HG02588 (cell line): ENCODE results near the gene MAPK8IP3.
"Not testable (repeated sequence)": the region's sequence is repeated elsewhere in the genome, so short reads cannot be mapped to it uniquely, and the experiment has no call there.

Source experiments
- ATAC-seq: cut with Tn5 transposase; IDR thresholded peaks from one replicate; pipeline ENCODE4 v1.9.1; 2021; ENCODE audit warnings: mild to moderate bottlenecking, moderate library complexity; ENCODE audit not compliant: unreplicated experiment

Gene MAPK8IP3

GRCh38 chr16:1710811-1711507, 5.0 kb downstream of the MAPK8IP3 start:
- no peak for ATAC-seq

GRCh38 chr16:1712791-1713261, 6.8 kb downstream of the MAPK8IP3 start:
- no peak for ATAC-seq

- ATAC-seq, result no peak
These were observed 7.3 kb downstream of the MAPK8IP3 start for GRCh38 chr16:1713331-1713730.

- peak; percentile 47 for ATAC-seq
These were observed 7.9 kb downstream of the MAPK8IP3 start for GRCh38 chr16:1713933-1714332.

GRCh38 chr16:1715220-1715619, 9.2 kb downstream of the MAPK8IP3 start:
- ATAC-seq, result no peak

- not testable (repeated sequence) for ATAC-seq
These were observed 12.2 kb downstream of the MAPK8IP3 start for GRCh38 chr16:1718236-1718635.

- not testable (repeated sequence) for ATAC-seq
These were observed 13.7 kb downstream of the MAPK8IP3 start for GRCh38 chr16:1719559-1720229.

GRCh38 chr16:1721372-1721771, 15.4 kb downstream of the MAPK8IP3 start:
- no peak for ATAC-seq

- ATAC-seq, result no peak
These were observed 17.6 kb downstream of the MAPK8IP3 start for GRCh38 chr16:1723450-1724147.

GRCh38 chr16:1724491-1724890, 18.5 kb downstream of the MAPK8IP3 start:
- ATAC-seq, result no peak

GRCh38 chr16:1726661-1727502, 20.9 kb downstream of the MAPK8IP3 start:
- ATAC-seq, result no peak

- ATAC-seq, result no peak
These were observed 21.9 kb downstream of the MAPK8IP3 start for GRCh38 chr16:1727651-1728624.

- no peak for ATAC-seq
These were observed 23.0 kb downstream of the MAPK8IP3 start for GRCh38 chr16:1729026-1729425.

GRCh38 chr16:1729445-1729844, 23.4 kb downstream of the MAPK8IP3 start:
- ATAC-seq, result no peak

GRCh38 chr16:1731073-1731472, 25.1 kb downstream of the MAPK8IP3 start:
- no peak for ATAC-seq

GRCh38 chr16:1731603-1732002, 25.6 kb downstream of the MAPK8IP3 start:
- ATAC-seq, result no peak

GRCh38 chr16:1732071-1732470, 26.1 kb downstream of the MAPK8IP3 start:
- no peak for ATAC-seq

- ATAC-seq, result not testable (repeated sequence)
These were observed 26.6 kb downstream of the MAPK8IP3 start for GRCh38 chr16:1732551-1732987.

- ATAC-seq, result no peak
These were observed 28.1 kb downstream of the MAPK8IP3 start for GRCh38 chr16:1734123-1734522.

- no peak for ATAC-seq
These were observed 28.8 kb downstream of the MAPK8IP3 start for GRCh38 chr16:1734816-1735215.
